ENCODE measurements around the gene NTRK3.

Gene NTRK3

GRCh38 chr15:88080616-88081015 lies 175.9 kb downstream of the NTRK3 start:
- no peak for DNase-seq (ENCODE audit: low spot score)

GRCh38 chr15:88077296-88078020 lies 179.1 kb downstream of the NTRK3 start:
- H3K27ac ChIP-seq (ENCODE audit: poor library complexity, severe bottlenecking) = no peak overlapping the region
- ATAC-seq (ENCODE audit: low read depth) = peak; percentile 26; the same call in 1 of the 3 replicates
- TF ChIP-seq, protein P1, sequence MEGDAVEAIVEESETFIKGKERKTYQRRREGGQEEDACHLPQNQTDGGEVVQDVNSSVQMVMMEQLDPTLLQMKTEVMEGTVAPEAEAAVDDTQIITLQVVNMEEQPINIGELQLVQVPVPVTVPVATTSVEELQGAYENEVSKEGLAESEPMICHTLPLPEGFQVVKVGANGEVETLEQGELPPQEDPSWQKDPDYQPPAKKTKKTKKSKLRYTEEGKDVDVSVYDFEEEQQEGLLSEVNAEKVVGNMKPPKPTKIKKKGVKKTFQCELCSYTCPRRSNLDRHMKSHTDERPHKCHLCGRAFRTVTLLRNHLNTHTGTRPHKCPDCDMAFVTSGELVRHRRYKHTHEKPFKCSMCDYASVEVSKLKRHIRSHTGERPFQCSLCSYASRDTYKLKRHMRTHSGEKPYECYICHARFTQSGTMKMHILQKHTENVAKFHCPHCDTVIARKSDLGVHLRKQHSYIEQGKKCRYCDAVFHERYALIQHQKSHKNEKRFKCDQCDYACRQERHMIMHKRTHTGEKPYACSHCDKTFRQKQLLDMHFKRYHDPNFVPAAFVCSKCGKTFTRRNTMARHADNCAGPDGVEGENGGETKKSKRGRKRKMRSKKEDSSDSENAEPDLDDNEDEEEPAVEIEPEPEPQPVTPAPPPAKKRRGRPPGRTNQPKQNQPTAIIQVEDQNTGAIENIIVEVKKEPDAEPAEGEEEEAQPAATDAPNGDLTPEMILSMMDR (IDR thresholded peaks at IDR 0.05; ENCODE audit: poor library complexity, severe bottlenecking) = no peak

More at GRCh38 chr15:88080616-88081015, 175.9 kb downstream of the NTRK3 start:
- no peaks in the 10 kb centered on the region for H3K36me3 ChIP-seq (ENCODE audit: low read depth)
- H3K4me1 ChIP-seq (ENCODE audit: insufficient read depth, poor library complexity, severe bottlenecking) = no peaks in the 10 kb centered on the region
- TF ChIP-seq, protein P1 (IDR thresholded peaks at IDR 0.05; ENCODE audit: poor library complexity, severe bottlenecking) = no peak
- no peak overlapping the region for H3K27ac ChIP-seq (ENCODE audit: poor library complexity, severe bottlenecking)
- H3K27me3 ChIP-seq (ENCODE audit: insufficient read depth, poor library complexity, severe bottlenecking) = peaks cover 1% of the 10 kb centered on the region
- no peaks in the 10 kb centered on the region for H3K9me3 ChIP-seq (ENCODE audit: severe bottlenecking)
- no peak overlapping the region for H3K4me3 ChIP-seq (ENCODE audit: severe bottlenecking)
- no peak for ATAC-seq (ENCODE audit: low read depth)

DNA sequence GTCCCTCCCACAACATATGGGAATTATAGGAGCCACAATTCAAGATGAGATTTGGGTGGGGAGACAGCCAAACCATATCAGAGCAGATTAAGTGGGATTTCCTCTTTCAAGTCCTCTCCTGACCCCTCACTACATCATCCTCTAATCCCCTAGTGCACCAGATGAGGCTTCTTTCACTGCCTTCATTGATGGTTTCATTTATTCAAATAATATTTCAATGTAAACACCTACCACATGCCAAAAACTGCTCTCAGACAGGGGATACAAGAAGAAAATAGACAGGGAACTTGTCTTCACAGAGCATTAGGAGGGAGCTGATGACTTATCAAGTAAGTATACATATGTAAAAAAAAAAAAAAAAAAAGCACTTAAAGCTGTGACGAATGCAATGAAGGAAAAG lies 180.2 kb downstream of the NTRK3 start:
- no peaks in the 10 kb centered on the region for H3K36me3 ChIP-seq (ENCODE audit: low read depth)
- H3K4me3 ChIP-seq (ENCODE audit: severe bottlenecking) = no peak overlapping the region
- no peaks in the 10 kb centered on the region for H3K9me3 ChIP-seq (ENCODE audit: severe bottlenecking)
- H3K27ac ChIP-seq (ENCODE audit: poor library complexity, severe bottlenecking) = no peak overlapping the region
- H3K27me3 ChIP-seq (ENCODE audit: insufficient read depth, poor library complexity, severe bottlenecking) = no peaks in the 10 kb centered on the region
- no peak for DNase-seq (ENCODE audit: low spot score)
- TF ChIP-seq, protein P1 (IDR thresholded peaks at IDR 0.05; ENCODE audit: poor library complexity, severe bottlenecking) = no peak
- ATAC-seq (ENCODE audit: low read depth) = no peak
- H3K4me1 ChIP-seq (ENCODE audit: insufficient read depth, poor library complexity, severe bottlenecking) = no peaks in the 10 kb centered on the region

More at GRCh38 chr15:88077296-88078020, 179.1 kb downstream of the NTRK3 start:
- no peaks in the 10 kb centered on the region for H3K36me3 ChIP-seq (ENCODE audit: low read depth)
- H3K27me3 ChIP-seq (ENCODE audit: insufficient read depth, poor library complexity, severe bottlenecking) = no peaks in the 10 kb centered on the region
- no peaks in the 10 kb centered on the region for H3K4me1 ChIP-seq (ENCODE audit: insufficient read depth, poor library complexity, severe bottlenecking)
- no peak overlapping the region for H3K4me3 ChIP-seq (ENCODE audit: severe bottlenecking)
- DNase-seq (ENCODE audit: low spot score) = no peak
- H3K9me3 ChIP-seq (ENCODE audit: severe bottlenecking) = no peaks in the 10 kb centered on the region

DNA sequence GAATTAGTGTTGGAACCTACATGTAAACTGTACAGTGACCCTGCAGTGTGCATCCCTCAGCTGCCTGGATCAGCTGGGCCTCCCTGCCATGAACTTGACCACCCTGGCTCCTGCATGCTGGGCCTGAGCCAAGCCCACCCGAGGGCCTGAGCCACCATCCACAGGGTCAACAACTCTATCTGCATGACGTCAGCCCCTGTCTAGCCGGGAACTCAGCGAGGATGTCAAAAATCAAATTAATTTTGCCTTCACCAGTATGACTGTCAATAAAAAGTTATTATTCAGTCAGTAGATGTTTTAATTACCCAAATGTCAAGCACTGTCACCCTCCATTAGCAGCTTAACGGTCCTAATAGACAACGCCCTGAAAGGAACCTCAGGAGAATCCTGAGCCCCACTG lies 181.4 kb downstream of the NTRK3 start:
- Histone ChIP-seq H3K4me3 (ENCODE audit: severe bottlenecking) (no peak overlapping the region), H3K27ac (ENCODE audit: poor library complexity, severe bottlenecking) (no peak overlapping the region), H3K4me1 (ENCODE audit: insufficient read depth, poor library complexity, severe bottlenecking) (no peaks in the 10 kb centered on the region), H3K27me3 (ENCODE audit: insufficient read depth, poor library complexity, severe bottlenecking) (no peaks in the 10 kb centered on the region), H3K36me3 (ENCODE audit: low read depth) (no peaks in the 10 kb centered on the region), H3K9me3 (ENCODE audit: severe bottlenecking) (no peaks in the 10 kb centered on the region)
- TF ChIP-seq, protein P1 (IDR thresholded peaks at IDR 0.05; ENCODE audit: poor library complexity, severe bottlenecking) = no peak
- no peak for ATAC-seq (ENCODE audit: low read depth)
- no peak for DNase-seq (ENCODE audit: low spot score)

- TF ChIP-seq, protein P1 (IDR thresholded peaks at IDR 0.05; ENCODE audit: poor library complexity, severe bottlenecking) = no peak
- no peak for ATAC-seq (ENCODE audit: low read depth)
- no peaks in the 10 kb centered on the region for H3K4me1 ChIP-seq (ENCODE audit: insufficient read depth, poor library complexity, severe bottlenecking)
Observed at GRCh38 chr15:88074386-88074785, 182.2 kb downstream of the NTRK3 start.

More at GRCh38 chr15:88074386-88074785, 182.2 kb downstream of the NTRK3 start:
- Histone ChIP-seq H3K36me3 (ENCODE audit: low read depth) (no peaks in the 10 kb centered on the region), H3K9me3 (ENCODE audit: severe bottlenecking) (no peaks in the 10 kb centered on the region), H3K27me3 (ENCODE audit: insufficient read depth, poor library complexity, severe bottlenecking) (no peaks in the 10 kb centered on the region), H3K4me3 (ENCODE audit: severe bottlenecking) (no peak overlapping the region), H3K27ac (ENCODE audit: poor library complexity, severe bottlenecking) (no peak overlapping the region)
- DNase-seq (ENCODE audit: low spot score) = no peak

Measured in RWPE2 (cell line).